GM19463 (cell line): ENCODE data around the gene ZFP91.

ENCODE experiments used
- ATAC-seq: cut with Tn5 transposase; IDR thresholded peaks from one replicate; pipeline ENCODE4 v1.9.1; 2021; ENCODE audit warnings: mild to moderate bottlenecking, moderate library complexity; ENCODE audit not compliant: unreplicated experiment

Gene ZFP91

GRCh38 chr11:58582437-58582836, 3.6 kb downstream of the ZFP91 start:
- ATAC-seq = no peak

GRCh38 chr11:58586998-58587397, 8.1 kb downstream of the ZFP91 start:
- ATAC-seq = no peak

- no peak for ATAC-seq
These were observed 12.8 kb downstream of the ZFP91 start for GRCh38 chr11:58591659-58592058.

- no peak for ATAC-seq
These were observed 14.1 kb downstream of the ZFP91 start for GRCh38 chr11:58592760-58593472.

- no peak for ATAC-seq
These were observed 16.0 kb downstream of the ZFP91 start for GRCh38 chr11:58594826-58595225.

- no peak for ATAC-seq
These were observed 17.8 kb downstream of the ZFP91 start for GRCh38 chr11:58596621-58597020.

GRCh38 chr11:58597486-58598144, 18.8 kb downstream of the ZFP91 start:
- no peak for ATAC-seq

- ATAC-seq = no peak
These were observed 21.6 kb downstream of the ZFP91 start for GRCh38 chr11:58600510-58600909.

- no peak for ATAC-seq
These were observed 28.3 kb downstream of the ZFP91 start for GRCh38 chr11:58606930-58607714.

GRCh38 chr11:58608331-58608730, 29.5 kb downstream of the ZFP91 start:
- no peak for ATAC-seq

GRCh38 chr11:58609723-58610122, 30.9 kb downstream of the ZFP91 start:
- no peak for ATAC-seq

- ATAC-seq = no peak
These were observed 34.4 kb downstream of the ZFP91 start for GRCh38 chr11:58613228-58613627.

GRCh38 chr11:58615559-58615958, 36.7 kb downstream of the ZFP91 start:
- no peak for ATAC-seq

GRCh38 chr11:58616594-58616993, 37.7 kb downstream of the ZFP91 start:
- no peak for ATAC-seq

GRCh38 chr11:58617976-58618557, 39.2 kb downstream of the ZFP91 start:
- no peak for ATAC-seq

GRCh38 chr11:58621586-58622262, 42.9 kb downstream of the ZFP91 start:
- ATAC-seq = peak; percentile 49

GRCh38 chr11:58622344-58622743, 43.5 kb downstream of the ZFP91 start, which contains the start of gene CNTF:
Gene CNTF, plus strand, starts transcription at chr11:58622665. Its CDS starts 88 bp downstream, at chr11:58622753.
- ATAC-seq = no peak

- no peak for ATAC-seq
These were observed 46.2 kb downstream of the ZFP91 start for GRCh38 chr11:58625086-58625485.

- ATAC-seq = no peak
These were observed 47.1 kb downstream of the ZFP91 start for GRCh38 chr11:58625826-58626460.

GRCh38 chr11:58626934-58627483, 48.1 kb downstream of the ZFP91 start:
- ATAC-seq = no peak
